H7 (cell line): ENCODE results near the gene TENT5D. TPM values are rescaled to one million over a fixed set of nuclear protein-coding genes. Genes with fewer than 3 reads are reported as not detected.
"Not testable (repeated sequence)": the region's sequence is repeated elsewhere in the genome, so short reads cannot be mapped to it uniquely, and the experiment has no call there.

ENCODE experiments used
- DNase-seq: peaks from one replicate; pipeline ENCODE4 v3.0.0; 2012
- H3K27me3 ChIP-seq: 2 replicates; pipeline ENCODE4 v1.6.0; 2011; ENCODE audit warnings: mild to moderate bottlenecking, low read length; ENCODE audit not compliant: control insufficient read depth, insufficient read depth
- H3K36me3 ChIP-seq: replicated peaks from 2 replicates; pipeline ENCODE4 v1.5.1; 2011; ENCODE audit warnings: low read length; ENCODE audit not compliant: control insufficient read depth, insufficient read depth
- H3K4me3 ChIP-seq: 2 replicates; pipeline ENCODE4 v1.5.1; 2011; ENCODE audit warnings: low read depth, mild to moderate bottlenecking, control low read depth, low read length, moderate library complexity; ENCODE audit not compliant: insufficient read depth
- total RNA-seq: library from RNA; depleted of rRNA; stranded (reverse); fragments of >200 nt; shearing (Covaris generic); gene quantifications from 2 replicates; pipeline ENCODE4 v1.2.3, GENCODE V29; 2014; rRNA removed

TENT5D gene
- total RNA-seq, result not detected in 2 replicates

DNA sequence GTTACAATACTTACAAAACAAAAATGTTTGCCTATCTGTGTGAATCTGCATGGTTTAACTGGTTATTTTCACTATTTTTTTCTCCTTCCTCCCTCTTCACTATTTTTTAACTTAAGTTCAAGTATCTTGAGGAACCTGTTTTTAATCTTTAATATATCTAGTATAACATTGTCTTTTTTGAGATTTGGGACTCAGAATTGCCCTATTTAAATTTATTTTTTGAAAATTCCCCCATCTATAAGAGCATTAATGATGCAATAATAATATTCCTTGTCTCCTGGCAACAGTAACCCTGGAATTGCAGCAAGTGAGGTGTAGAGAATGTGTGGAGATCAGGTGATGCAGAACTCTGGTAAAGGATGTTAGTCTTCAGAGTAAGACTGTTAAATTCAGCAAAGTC, at the start of gene TENT5D:
TENT5D (plus strand) TSS at position 301 of the 400 bp plus-strand sequence. CDS start 22,093 bp downstream, outside the sequence.
- no peak for DNase-seq
- no peaks in the 10 kb centered on the region for H3K36me3 ChIP-seq
- H3K4me3 ChIP-seq, result no peak within 1 kb of the TSS
- no peaks in the 10 kb centered on the region for H3K27me3 ChIP-seq

- H3K4me3 ChIP-seq, H3K36me3 ChIP-seq, DNase-seq, H3K27me3 ChIP-seq: not testable (repeated sequence)
Observed at GRCh38 chrX:80385651-80386050, 34.6 kb upstream of the TENT5D start.

DNA sequence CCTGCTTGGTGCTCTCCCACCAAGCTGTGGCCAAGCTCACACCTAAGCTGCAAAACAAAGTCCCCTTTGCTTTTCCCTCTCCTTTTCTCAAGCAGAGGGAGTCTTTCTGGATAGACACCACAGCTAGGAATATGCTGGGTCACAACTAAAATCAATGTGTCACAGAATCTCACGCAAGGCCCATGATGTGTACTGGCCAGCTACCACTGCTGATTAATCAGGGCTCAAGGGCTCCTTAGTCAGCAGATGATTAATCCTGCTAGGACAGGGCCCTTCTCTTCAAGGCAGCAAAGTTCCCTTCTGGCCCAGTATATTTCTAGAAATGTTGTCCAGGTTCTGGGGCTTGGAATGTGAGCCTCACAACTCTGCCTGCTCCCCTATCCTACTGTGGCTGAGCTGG, 32.0 kb upstream of the TENT5D start:
- DNase-seq, result no peak

DNA sequence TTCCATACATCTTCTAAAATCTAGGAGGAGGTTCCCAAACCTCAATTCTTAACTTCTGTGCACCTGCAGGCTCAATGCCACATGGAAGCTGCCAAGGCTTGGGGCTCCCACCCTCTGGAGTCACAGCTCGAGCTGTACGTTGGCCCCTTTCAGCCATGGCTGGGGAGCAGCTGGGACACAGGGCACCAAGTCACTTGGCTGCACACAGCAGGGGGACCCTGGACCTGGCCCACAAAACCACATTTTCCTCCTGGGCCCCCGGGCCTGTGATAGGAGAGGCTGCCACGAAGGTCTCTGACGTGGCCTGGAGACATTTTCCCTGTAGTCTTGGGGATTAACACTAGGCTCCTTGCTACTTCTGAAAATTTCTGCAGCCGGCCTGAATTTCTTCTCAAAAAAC, 8.2 kb upstream of the TENT5D start:
- H3K27me3 ChIP-seq, result no peaks in the 10 kb centered on the region
- no peak overlapping the region for H3K4me3 ChIP-seq
- no peaks in the 10 kb centered on the region for H3K36me3 ChIP-seq
- DNase-seq, result no peak

More for the DNA sequence above, 32.0 kb upstream of the TENT5D start:
- no peaks in the 10 kb centered on the region for H3K36me3 ChIP-seq
- no peaks in the 10 kb centered on the region for H3K27me3 ChIP-seq
- H3K4me3 ChIP-seq, result no peak overlapping the region

- H3K4me3 ChIP-seq, result no peak overlapping the region
- no peaks in the 10 kb centered on the region for H3K27me3 ChIP-seq
- DNase-seq, result no peak
- H3K36me3 ChIP-seq, result no peaks in the 10 kb centered on the region
Observed at GRCh38 chrX:80423000-80423399, 2.8 kb downstream of the TENT5D start.

- Histone ChIP-seq H3K4me3 (no peak overlapping the region), H3K36me3 (no peaks in the 10 kb centered on the region), H3K27me3 (no peaks in the 10 kb centered on the region)
- DNase-seq, result no peak
Observed at GRCh38 chrX:80423744-80424143, 3.5 kb downstream of the TENT5D start.

DNA sequence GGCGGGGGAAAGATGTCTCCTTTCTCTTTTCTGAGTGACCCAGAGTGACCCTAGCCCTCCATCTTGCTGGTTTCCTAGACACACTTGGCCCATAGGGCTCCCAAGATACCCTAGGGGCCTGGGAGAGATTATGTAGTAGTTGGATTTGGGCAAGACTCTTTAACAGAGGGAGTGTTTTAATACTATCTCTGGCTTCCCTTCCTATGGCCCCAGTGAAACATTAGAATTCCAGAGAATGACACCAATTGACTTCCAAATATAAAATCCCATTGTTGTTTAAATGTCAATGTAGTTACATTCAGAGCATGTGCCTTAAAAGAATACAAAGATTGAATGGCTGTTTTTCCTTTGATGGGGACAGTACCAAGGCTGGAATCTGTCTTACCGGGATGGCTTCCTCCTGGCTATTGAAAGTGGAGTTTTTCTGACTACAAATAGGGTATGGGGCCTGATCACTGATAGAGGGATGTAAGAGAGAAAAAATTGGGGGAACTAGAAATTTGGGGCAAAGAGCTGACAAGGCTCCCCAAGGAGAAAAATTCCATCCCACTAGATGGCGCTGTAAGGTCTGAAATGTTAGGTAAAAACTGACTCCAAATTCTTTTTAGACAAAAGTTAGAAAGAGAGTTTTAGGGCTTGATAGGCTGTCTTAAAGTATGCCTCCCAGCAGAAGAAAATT, 10.7 kb downstream of the TENT5D start:
- no peak for DNase-seq
- H3K36me3 ChIP-seq, result no peaks in the 10 kb centered on the region
- H3K4me3 ChIP-seq, result no peak overlapping the region
- H3K27me3 ChIP-seq, result no peaks in the 10 kb centered on the region

GRCh38 chrX:80431505-80431832, 11.2 kb downstream of the TENT5D start:
- no peaks in the 10 kb centered on the region for H3K27me3 ChIP-seq
- H3K36me3 ChIP-seq, result no peaks in the 10 kb centered on the region
- H3K4me3 ChIP-seq, result no peak overlapping the region
- no peak for DNase-seq

DNA sequence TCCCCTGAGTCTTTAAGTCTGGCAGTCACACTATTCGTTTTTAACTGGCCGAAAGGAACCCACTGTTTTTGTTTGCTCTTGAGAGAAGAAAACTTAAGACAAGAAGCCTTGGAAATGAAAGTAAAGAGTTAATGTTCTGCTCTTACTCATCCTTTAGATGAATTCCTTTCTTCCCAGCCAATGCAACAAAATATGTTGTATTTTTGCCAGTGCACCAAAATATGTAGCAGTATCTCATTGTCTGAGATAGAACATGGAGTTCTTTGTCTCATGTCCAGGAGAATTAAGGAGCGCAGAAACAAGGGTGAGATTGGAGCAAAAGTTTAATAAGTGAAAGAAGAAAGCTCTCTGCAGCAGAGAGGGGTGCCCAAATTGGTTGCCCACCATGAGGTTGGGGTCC, 12.2 kb downstream of the TENT5D start:
- Histone ChIP-seq H3K27me3 (no peaks in the 10 kb centered on the region), H3K36me3 (no peaks in the 10 kb centered on the region)
- DNase-seq, result no peak

GRCh38 chrX:80432863-80433262, 12.6 kb downstream of the TENT5D start:
- H3K36me3 ChIP-seq, result no peaks in the 10 kb centered on the region
- H3K4me3 ChIP-seq, result no peak overlapping the region
- no peak for DNase-seq
- H3K27me3 ChIP-seq, result no peaks in the 10 kb centered on the region

More for the DNA sequence above, 12.2 kb downstream of the TENT5D start:
- no peak overlapping the region for H3K4me3 ChIP-seq

DNA sequence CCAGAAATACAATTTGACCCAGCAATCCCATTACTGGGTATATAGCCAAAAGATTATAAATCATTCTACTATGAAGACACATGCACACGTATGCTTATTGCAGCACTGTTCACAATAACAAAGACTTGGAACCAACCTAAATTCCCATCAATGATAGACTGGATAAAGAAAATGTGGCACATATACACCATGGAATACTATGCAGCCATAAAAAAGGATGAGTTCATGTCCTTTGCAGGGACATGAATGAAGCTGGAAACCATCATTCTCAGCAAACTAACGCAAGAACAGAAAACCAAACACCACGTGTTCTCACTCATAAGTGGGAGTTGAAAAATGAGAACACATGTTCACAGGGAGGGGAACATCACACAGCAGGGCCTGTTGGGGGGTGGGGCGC, 47.9 kb downstream of the TENT5D start:
- H3K36me3 ChIP-seq, H3K27me3 ChIP-seq, H3K4me3 ChIP-seq, DNase-seq: not testable (repeated sequence)

DNA sequence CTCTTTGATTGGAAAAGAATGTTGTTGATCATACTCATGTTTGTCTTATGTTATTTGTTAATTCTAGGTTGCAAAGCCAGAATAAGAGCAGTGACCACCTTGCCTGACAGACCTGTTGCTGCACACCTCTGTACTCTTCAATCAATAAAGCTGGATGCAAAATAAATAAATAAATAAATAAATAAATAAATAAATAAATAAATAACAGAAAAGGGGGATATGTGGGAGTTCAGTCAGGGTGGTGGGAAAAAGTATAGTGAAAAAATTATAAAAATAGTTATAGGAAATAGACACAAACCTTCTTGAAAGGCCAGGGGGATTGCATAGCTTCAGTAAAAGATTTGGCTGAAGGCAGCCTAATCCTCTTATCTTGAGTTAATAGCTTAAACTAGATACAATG, 51.3 kb downstream of the TENT5D start:
- H3K27me3 ChIP-seq, result no peaks in the 10 kb centered on the region
- no peak for DNase-seq
- H3K4me3 ChIP-seq, result no peak overlapping the region
- H3K36me3 ChIP-seq, result no peaks in the 10 kb centered on the region

DNA sequence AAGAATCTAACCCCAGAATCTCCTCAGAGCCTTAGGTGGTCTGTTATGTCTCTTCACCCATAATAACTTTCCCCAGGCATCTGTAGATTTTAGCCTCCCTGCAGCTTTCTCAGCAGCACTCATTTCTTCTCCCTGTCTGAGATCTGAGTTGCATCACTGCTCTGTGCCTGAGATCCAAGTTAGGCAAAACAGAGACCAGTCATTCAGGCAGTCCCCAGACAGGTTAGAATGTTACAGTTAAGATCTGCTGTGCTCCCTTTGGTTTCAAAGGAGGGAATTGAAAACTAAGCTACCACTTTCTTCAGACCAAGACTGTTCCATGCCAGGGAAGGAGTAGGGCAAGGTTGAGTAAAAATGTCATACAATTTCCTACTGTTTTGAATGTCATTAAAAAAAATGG, 65.3 kb downstream of the TENT5D start:
- Histone ChIP-seq H3K4me3 (no peak overlapping the region), H3K27me3 (no peaks in the 10 kb centered on the region), H3K36me3 (no peaks in the 10 kb centered on the region)
- DNase-seq, result no peak

- H3K36me3 ChIP-seq, result no peaks in the 10 kb centered on the region
- no peak for DNase-seq
- no peaks in the 10 kb centered on the region for H3K27me3 ChIP-seq
- no peak overlapping the region for H3K4me3 ChIP-seq
Observed at GRCh38 chrX:80486299-80486698, 66.1 kb downstream of the TENT5D start.

GRCh38 chrX:80489166-80489565, 68.9 kb downstream of the TENT5D start:
- DNase-seq, result no peak
- H3K27me3 ChIP-seq, result no peaks in the 10 kb centered on the region
- H3K4me3 ChIP-seq, result no peak overlapping the region
- no peaks in the 10 kb centered on the region for H3K36me3 ChIP-seq
